NB4 (cell line): ENCODE data around the gene STIM1.
"Not testable (repeated sequence)": the region's sequence is repeated elsewhere in the genome, so short reads cannot be mapped to it uniquely, and the experiment has no call there.

Experiments used
- DNase-seq: peaks from one replicate; pipeline ENCODE4 v3.0.0; 2010; ENCODE audit warnings: low read depth
- H3K4me3 ChIP-seq: one replicate; pipeline ENCODE4 v1.5.1; 2011; ENCODE audit warnings: mild to moderate bottlenecking, low read depth, low read length, moderate library complexity
- CTCF ChIP-seq: IDR thresholded peaks from one replicate; pipeline ENCODE4 v1.5.1; 2012; ENCODE audit warnings: low read depth, low read length
- MAX ChIP-seq: IDR thresholded peaks from 2 replicates; pipeline ENCODE4 v1.6.1; 2011; ENCODE audit warnings: low read depth, low read length
- MYC ChIP-seq: IDR thresholded peaks from 2 replicates; pipeline ENCODE4 v1.6.1; 2011; ENCODE audit warnings: low read depth, low read length
- POLR2A ChIP-seq: IDR thresholded peaks from 2 replicates; pipeline ENCODE4 v1.6.1; 2011; ENCODE audit warnings: mild to moderate bottlenecking; ENCODE audit not compliant: insufficient read length; ENCODE audit errors: extremely low read depth

STIM1 gene

GRCh38 chr11:4044976-4045646 is 189.6 kb downstream of the STIM1 start:
- no peak overlapping the region for H3K4me3 ChIP-seq
- TF ChIP-seq MAX (no peak), MYC (no peak)
- DNase-seq = no peak

- H3K4me3 ChIP-seq = no peak overlapping the region
- TF ChIP-seq MAX (no peak), POLR2A (no peak), CTCF (no peak), MYC (no peak)
- DNase-seq = no peak
These were observed 192.9 kb downstream of the STIM1 start for GRCh38 chr11:4048340-4048739.

GRCh38 chr11:4049006-4049405 is 193.5 kb downstream of the STIM1 start:
- peak; percentile 82 for DNase-seq
- TF ChIP-seq POLR2A (no peak), MAX (peak; percentile 23; the same call in 1 of the 2 replicates), MYC (peak; percentile 32; the same call in 1 of the 2 replicates), CTCF (no peak)
- H3K4me3 ChIP-seq = no peak overlapping the region

GRCh38 chr11:4050138-4050537 is 194.7 kb downstream of the STIM1 start:
- DNase-seq = peak; percentile 47
- TF ChIP-seq MAX (no peak), POLR2A (no peak), CTCF (no peak), MYC (no peak)
- H3K4me3 ChIP-seq = no peak overlapping the region

GRCh38 chr11:4053200-4053599 is 197.7 kb downstream of the STIM1 start:
- DNase-seq, H3K4me3 ChIP-seq: not testable (repeated sequence)

GRCh38 chr11:4054643-4055042 is 199.2 kb downstream of the STIM1 start:
- TF ChIP-seq MAX (no peak), POLR2A (no peak), MYC (no peak), CTCF (no peak)
- no peak overlapping the region for H3K4me3 ChIP-seq
- DNase-seq = no peak

- no peak overlapping the region for H3K4me3 ChIP-seq
- DNase-seq = no peak
- TF ChIP-seq MAX = no peak
- TF ChIP-seq CTCF = no peak
- no peak for TF ChIP-seq POLR2A
- no peak for TF ChIP-seq MYC
These were observed 204.0 kb downstream of the STIM1 start for GRCh38 chr11:4059424-4059823.
